Stomach (tissue), 9 donors: ENCODE data around the gene HMOX2. TPM values are rescaled to one million over a fixed set of nuclear protein-coding genes. Genes with fewer than 3 reads are reported as not detected.

Source experiments
- DNase-seq, 2 donors: peaks; one replicate each; pipeline versions ENCODE4 v3.0.0 to v3.0.0-alpha.2; 2013 to 2019
- H3K27ac ChIP-seq, 5 donors: fragments of 200-600 bp in 4 of 5; sonication (generic) in 4 of 5; one replicate each; pipeline ENCODE4 v1.5.1; 2013 to 2019; ENCODE audit warnings: mild to moderate bottlenecking in 1 of 5, moderate library complexity in 1 of 5
- H3K27me3 ChIP-seq, 3 donors: fragments of 200-600 bp; sonication (generic); one replicate each; pipeline ENCODE4 v1.5.1; 2017 to 2019; ENCODE audit warnings: mixed run types in 1 of 3
- H3K36me3 ChIP-seq, 4 donors: fragments of 200-600 bp; sonication (generic); 1 replicate in 3 of 4; 2 replicates in 1 of 4; pipeline ENCODE4 v1.5.1; 2016 to 2019
- H3K4me1 ChIP-seq, 4 donors: fragments of 200-600 bp; sonication (generic); one replicate each; pipeline ENCODE4 v1.5.1; 2016 to 2019
- H3K4me3 ChIP-seq, 4 donors: fragments of 200-600 bp; sonication (generic) in 3 of 4; one replicate each; pipeline ENCODE4 v1.5.1; 2016 to 2019; ENCODE audit warnings: mild to moderate bottlenecking in 1 of 4
- H3K9me3 ChIP-seq, 4 donors: fragments of 200-600 bp; sonication (generic); one replicate each; pipeline ENCODE4 v1.5.1; 2016 to 2019
- EP300 ChIP-seq: sonication (generic); formaldehyde crosslinking; IDR thresholded peaks from one replicate; pipeline ENCODE4 v1.6.1; 2017; ENCODE audit warnings: antibody characterized with exemption
- POLR2A ChIP-seq, 4 donors: fragments of 450-650 bp; IDR thresholded peaks; one replicate each; pipeline ENCODE4 v1.6.1; 2016; ENCODE audit warnings: antibody characterized with exemption in 4 of 4, control low read depth in 2 of 4, mild to moderate bottlenecking in 1 of 4, moderate library complexity in 1 of 4
- POLR2AphosphoS5 ChIP-seq, 3 donors: sonication (generic); formaldehyde crosslinking; IDR thresholded peaks; one replicate each; pipeline ENCODE4 v1.6.1; 2016; ENCODE audit warnings: antibody characterized with exemption in 3 of 3
- WGBS, 5 donors: extraction: QIAGEN DNeasy Blood & Tissue Kit in 3 of 5; methylation state at CpG; one replicate each; pipeline versions ENCODE4 v1.1.5 to v1.1.7; 2013 to 2018; 5-methylcytosine and 5-hydroxymethylcytosine counted together
- intact Hi-C: fragments of 100-400 bp; cut with DNase I; formaldehyde crosslinking; loops from one replicate; pipeline ENCODE4 v1.15.1; 2023; ENCODE audit warnings: low total_unique reads
- polyA plus RNA-seq, 3 donors: library from polyadenylated mRNA; stranded (reverse); fragments of 200-250 nt; gene quantifications; one replicate each; pipeline ENCODE4 v1.2.3, GENCODE V29; 2013
- total RNA-seq, 5 donors: library from RNA; depleted of rRNA; stranded (reverse); fragments of >200 nt; gene quantifications; one replicate each; pipeline versions ENCODE4 v1.1.0 to v1.2.3, GENCODE V29; 2014 to 2016
- TF ChIP-seq, protein P1 (sequence below), 7 experiments: fragments of 450-650 bp in 4 of 7; fragments of 200-600 bp in 3 of 7; sonication (generic) in 3 of 7; IDR thresholded peaks; one replicate each; pipeline ENCODE4 v1.5.1; 2016 to 2019; ENCODE audit warnings: antibody characterized with exemption in 7 of 7, control low read depth in 2 of 7, mild to moderate bottlenecking in 1 of 7
- donor health status: healthy with polysubstance abuse.
- donor health status: Bipolar disorder and iron deficiency.
- donor health status: healthy.

Gene HMOX2
- total and polyA plus RNA-seq, 8 donors = 6.4 to 175 (median 70.2) TPM

DNA sequence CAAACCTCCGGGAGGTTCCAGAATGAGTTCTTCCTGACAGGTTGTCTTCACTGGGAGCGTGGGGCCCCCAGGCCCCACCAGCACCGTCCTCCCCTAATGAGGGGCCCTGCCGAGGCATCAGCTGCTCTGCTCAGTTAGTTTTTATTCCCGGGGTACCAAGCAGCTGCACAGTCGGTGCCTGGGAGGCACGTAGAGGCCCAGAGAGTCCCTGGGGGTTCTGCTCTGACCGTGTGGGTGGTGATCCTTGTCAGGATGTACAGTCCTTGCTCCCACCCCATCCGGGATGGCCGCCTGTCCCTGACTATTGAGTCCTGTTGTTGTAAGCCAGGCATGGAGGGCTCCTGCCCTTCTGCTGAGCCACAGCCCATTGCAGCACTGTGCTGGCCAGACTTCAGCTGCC is 20.2 kb upstream of the HMOX2 start:
- Histone ChIP-seq H3K36me3 (peaks cover 41 to 99% (median 90%) of the 10 kb centered on the region in 4 donors), H3K27ac (no peak overlapping the region), H3K4me3 (no peak overlapping the region), H3K27me3 (no peaks in the 10 kb centered on the region), H3K9me3 (no peaks in the 10 kb centered on the region), H3K4me1 (peaks cover 0 to 13% (median 0%) of the 10 kb centered on the region in 4 donors)
- 79 to 89% (median 82%) methylated on average over 8 to 10 of the region's 10 CpGs for WGBS, 5 donors
- intact Hi-C loops = no loop called here
- DNase-seq = no peak
- TF ChIP-seq EP300 (no peak), POLR2A (IDR thresholded peaks at IDR 0.05) (no peak), POLR2AphosphoS5 (IDR thresholded peaks at IDR 0.05) (no peak)
- TF ChIP-seq, protein P1, sequence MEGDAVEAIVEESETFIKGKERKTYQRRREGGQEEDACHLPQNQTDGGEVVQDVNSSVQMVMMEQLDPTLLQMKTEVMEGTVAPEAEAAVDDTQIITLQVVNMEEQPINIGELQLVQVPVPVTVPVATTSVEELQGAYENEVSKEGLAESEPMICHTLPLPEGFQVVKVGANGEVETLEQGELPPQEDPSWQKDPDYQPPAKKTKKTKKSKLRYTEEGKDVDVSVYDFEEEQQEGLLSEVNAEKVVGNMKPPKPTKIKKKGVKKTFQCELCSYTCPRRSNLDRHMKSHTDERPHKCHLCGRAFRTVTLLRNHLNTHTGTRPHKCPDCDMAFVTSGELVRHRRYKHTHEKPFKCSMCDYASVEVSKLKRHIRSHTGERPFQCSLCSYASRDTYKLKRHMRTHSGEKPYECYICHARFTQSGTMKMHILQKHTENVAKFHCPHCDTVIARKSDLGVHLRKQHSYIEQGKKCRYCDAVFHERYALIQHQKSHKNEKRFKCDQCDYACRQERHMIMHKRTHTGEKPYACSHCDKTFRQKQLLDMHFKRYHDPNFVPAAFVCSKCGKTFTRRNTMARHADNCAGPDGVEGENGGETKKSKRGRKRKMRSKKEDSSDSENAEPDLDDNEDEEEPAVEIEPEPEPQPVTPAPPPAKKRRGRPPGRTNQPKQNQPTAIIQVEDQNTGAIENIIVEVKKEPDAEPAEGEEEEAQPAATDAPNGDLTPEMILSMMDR (IDR thresholded peaks at IDR 0.05) = no peak

DNA sequence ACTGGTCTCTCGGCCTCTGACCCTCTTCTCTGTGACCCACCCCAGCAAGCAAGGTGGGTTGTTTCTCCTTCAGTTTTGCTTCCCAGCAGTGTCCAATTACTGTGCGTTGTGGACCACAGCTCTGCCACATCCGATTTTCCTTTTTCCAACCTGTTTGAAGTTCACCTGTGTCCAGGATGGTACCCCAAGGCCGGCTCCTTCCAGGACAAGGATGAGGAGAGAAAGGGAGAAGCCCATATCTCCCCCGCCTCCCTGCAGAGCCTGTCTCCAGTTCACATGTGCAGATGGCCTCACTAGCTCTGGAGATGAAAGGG is 15.3 kb upstream of the HMOX2 start:
- Histone ChIP-seq H3K4me1 (peaks cover 0 to 13% (median 0%) of the 10 kb centered on the region in 4 donors), H3K9me3 (no peaks in the 10 kb centered on the region), H3K4me3 (no peak overlapping the region), H3K36me3 (peaks cover 30 to 97% (median 91%) of the 10 kb centered on the region in 4 donors), H3K27ac (peak overlapping the region in 1 of 5 donors; percentile 18), H3K27me3 (no peaks in the 10 kb centered on the region)
- no peak for DNase-seq
- intact Hi-C loops = no loop called here
- 76 to 92% (median 86%) methylated on average over 5 of the region's 5 CpGs for WGBS, 5 donors
- TF ChIP-seq EP300 = no peak
- TF ChIP-seq POLR2A (IDR thresholded peaks at IDR 0.05) = no peak
- no peak for TF ChIP-seq POLR2AphosphoS5 (IDR thresholded peaks at IDR 0.05)
- TF ChIP-seq, protein P1 (IDR thresholded peaks at IDR 0.05) = no peak

- 70 to 83% (median 76%) methylated on average over 25 to 27 of the region's 27 CpGs for WGBS, 5 donors
- Histone ChIP-seq H3K9me3 (no peaks in the 10 kb centered on the region), H3K27ac (peak overlapping the region in 1 of 5 donors; percentile 18), H3K4me1 (peaks cover 0 to 13% (median 0%) of the 10 kb centered on the region in 4 donors), H3K36me3 (peaks cover 30 to 97% (median 91%) of the 10 kb centered on the region in 4 donors), H3K27me3 (no peaks in the 10 kb centered on the region), H3K4me3 (no peak overlapping the region)
- DNase-seq = peak in 1 of 2 donors; percentile 50
- TF ChIP-seq POLR2AphosphoS5 (IDR thresholded peaks at IDR 0.05) (no peak), EP300 (no peak), POLR2A (IDR thresholded peaks at IDR 0.05) (no peak)
- TF ChIP-seq, protein P1 (IDR thresholded peaks at IDR 0.05) = no peak
- intact Hi-C loops = no loop called here
These were observed 14.7 kb upstream of the HMOX2 start for GRCh38 chr16:4461250-4462085.

GRCh38 chr16:4463522-4464163 is 12.6 kb upstream of the HMOX2 start:
- no peak for DNase-seq
- no peaks in the 10 kb centered on the region for H3K27me3 ChIP-seq
- H3K36me3 ChIP-seq = peaks cover 31 to 94% (median 92%) of the 10 kb centered on the region in 4 donors
- 70 to 81% (median 75%) methylated on average over 20 to 22 of the region's 22 CpGs for WGBS, 5 donors
- intact Hi-C loops = no loop called here
- no peak overlapping the region for H3K27ac ChIP-seq
- no peak overlapping the region for H3K4me3 ChIP-seq
- no peaks in the 10 kb centered on the region for H3K9me3 ChIP-seq
- peaks cover 0 to 12% (median 0%) of the 10 kb centered on the region in 4 donors for H3K4me1 ChIP-seq
- no peak for TF ChIP-seq POLR2A (IDR thresholded peaks at IDR 0.05)
- no peak for TF ChIP-seq EP300
- TF ChIP-seq, protein P1 (IDR thresholded peaks at IDR 0.05) = no peak
- no peak for TF ChIP-seq POLR2AphosphoS5 (IDR thresholded peaks at IDR 0.05)
